ENCODE results near the gene CIP2A.
A peak's percentile ranks its signal among the peaks of the same experiment; 100 is the strongest.
"Not testable (repeated sequence)": the region's sequence is repeated elsewhere in the genome, so short reads cannot be mapped to it uniquely, and the experiment has no call there.

Gene CIP2A

GRCh38 chr3:108589081-108589997, at the start of gene CIP2A, which contains the start of gene DZIP3:
Gene CIP2A (minus strand): TSS chr3:108589438. CDS start chr3:108589375, 63 bp downstream.
Gene DZIP3 (plus strand): TSS chr3:108589722. CDS start chr3:108605407, 15,685 bp downstream.
- DNase-seq: peak; percentile 88

GRCh38 chr3:108629974-108630373, 40.7 kb upstream of the CIP2A start:
- no peak for DNase-seq

DNA sequence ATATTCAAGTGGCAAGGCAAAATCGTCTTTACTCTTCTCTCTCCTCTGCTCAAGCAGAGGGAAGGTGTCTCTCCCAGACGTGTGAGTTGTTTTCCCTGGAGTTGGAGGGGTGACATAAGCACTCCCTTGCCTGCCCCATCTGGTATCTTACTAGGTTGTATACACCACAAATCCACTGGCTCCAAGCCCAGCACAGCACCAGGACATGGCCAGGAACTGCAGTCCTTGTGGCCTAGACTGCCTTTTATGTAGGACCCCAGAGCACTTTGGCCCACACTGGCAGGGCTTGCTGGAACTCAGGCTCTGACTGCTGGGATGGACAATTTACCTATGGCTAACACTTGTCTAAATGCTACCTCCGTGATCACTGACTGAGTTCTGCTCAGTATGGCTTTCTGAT, 34.3 kb upstream of the CIP2A start:
- no peak for DNase-seq

DNA sequence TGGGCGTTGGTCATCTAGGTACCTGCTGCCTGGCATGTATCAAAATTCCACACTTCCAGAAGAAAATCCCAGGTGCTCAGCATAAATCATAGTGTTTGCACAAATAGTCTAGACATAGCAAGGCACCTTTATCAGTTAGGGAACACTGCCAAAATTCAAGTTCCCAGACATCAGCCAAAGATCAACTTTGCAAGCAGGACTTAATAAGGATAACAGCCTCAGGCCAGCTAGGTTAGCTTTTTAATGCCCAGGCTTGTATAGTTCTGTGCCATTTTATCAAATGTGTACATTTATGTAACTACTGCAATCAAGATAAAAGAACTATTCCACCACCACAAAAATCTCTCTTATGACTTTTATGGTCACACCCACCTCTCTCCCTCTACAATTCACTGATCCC, 31.0 kb upstream of the CIP2A start:
- no peak for DNase-seq

DNA sequence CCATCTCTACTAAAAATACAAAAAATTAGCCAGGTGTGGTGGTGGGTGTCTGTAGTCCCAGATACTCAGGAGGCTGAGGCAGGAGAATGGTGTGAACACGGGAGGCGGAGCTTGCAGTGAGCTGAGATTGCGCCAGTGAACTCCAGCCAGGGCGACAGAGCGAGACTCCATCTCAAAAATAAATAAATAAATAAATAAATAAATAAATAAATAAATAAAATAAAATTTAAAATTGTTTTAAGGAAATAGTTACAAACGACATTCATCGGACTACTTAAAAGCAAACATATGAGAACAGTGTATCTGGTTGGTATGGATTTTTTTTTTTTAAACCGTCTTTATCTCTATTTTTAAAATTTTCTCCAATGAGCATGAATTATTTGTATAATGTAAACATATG, 26.9 kb upstream of the CIP2A start:
- not testable (repeated sequence) for DNase-seq

- DNase-seq: no peak
Observed at GRCh38 chr3:108610651-108611050, 21.4 kb upstream of the CIP2A start.

GRCh38 chr3:108608750-108609149, 19.5 kb upstream of the CIP2A start:
- DNase-seq: no peak

- no peak for DNase-seq
Observed at GRCh38 chr3:108605491-108605890, 16.3 kb upstream of the CIP2A start.

GRCh38 chr3:108605028-108605427, 15.8 kb upstream of the CIP2A start:
- no peak for DNase-seq

DNA sequence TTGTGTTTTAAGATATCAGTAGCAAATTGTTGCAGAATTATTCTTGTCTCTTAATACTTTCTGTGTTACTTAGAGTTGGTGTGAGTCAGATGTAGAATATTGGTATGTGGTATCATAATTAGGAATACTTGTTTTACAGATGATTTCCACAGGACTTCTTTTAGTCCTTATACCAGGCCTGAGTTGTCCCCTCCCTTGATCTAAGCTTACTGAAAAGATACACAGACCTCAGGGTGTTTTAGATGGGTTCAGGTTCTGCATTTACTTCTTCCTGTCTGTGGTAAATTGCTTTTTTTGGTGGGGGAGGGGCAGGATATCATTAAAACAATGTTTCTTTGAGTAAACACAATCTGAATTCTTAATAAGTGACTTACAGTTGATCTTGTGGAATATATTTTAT, 14.5 kb upstream of the CIP2A start:
- DNase-seq: peak; percentile 28

GRCh38 chr3:108602935-108603294, 13.7 kb upstream of the CIP2A start:
- DNase-seq: no peak

GRCh38 chr3:108602249-108602934, 13.2 kb upstream of the CIP2A start:
- no peak for DNase-seq

DNA sequence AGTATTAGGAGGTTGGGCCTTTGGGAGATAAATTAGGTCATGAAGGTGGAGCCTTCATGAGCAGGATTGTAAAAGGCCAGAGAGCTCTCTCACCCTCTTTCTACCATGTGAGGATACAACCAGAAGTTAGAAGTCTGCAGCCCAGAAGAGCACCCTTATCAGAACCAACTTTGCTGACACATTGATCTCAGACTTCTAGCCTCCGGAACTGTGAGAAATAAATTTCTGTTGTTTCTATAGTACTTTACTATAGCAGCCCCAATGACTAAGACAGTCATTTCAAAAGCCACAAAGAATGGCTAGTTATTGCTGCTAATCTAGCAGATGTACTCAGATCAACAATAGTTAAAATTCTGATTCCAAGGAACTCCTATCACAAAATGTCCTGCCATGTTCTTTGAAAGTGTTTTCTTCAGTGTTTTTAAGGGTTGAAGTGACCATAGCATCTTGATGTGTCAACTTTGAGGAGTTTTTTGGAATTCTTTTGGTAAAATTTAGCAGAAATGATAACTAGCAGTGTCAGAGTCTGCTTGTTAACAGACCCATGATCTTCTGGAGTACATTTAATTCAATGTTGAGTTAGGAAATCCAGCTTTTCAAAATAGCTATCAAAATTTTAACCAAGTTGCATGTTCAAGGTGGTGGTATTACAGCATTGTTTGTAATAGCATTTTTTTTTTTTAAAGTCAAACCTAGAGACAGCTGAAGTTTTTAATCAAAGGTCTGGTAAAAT, 10.6 kb upstream of the CIP2A start:
- DNase-seq: no peak

DNA sequence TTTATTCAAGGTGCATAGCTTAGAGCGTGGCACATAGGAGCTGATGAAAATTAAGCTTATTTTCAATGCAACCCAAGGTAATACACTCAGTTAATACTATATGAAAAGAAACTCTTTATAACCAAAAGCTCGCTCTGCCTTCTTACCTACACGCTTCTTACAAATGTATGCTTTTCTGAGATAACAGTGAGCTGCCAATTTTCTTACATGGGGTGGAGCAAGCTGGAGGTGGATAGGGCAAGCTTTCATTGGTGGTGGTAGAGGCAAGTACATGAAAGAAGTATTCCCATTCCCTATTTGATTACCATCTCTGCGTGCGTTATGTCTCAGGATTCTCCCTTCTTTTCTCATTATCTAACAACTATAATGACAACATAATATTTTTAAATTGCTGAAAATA, 9.1 kb upstream of the CIP2A start:
- DNase-seq: no peak

DNA sequence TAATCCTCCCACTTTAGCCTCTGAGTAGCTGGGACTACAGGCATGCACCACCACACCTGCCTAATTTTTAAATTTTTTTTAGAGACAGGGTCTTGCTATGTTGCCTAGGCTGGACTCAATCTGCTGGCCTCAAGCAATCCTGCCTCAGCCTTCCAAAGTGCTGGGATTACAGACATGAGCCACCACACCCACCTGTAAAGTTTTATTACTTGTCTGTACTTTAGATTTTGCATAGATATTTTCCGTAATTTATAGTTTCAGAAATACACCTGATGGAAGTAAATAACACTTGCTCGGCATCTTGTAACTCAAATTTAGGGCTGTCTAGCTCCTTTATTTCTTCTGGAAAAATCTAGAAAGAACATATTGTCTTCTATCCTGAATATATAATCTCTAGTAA, 6.1 kb upstream of the CIP2A start:
- DNase-seq: no peak

DNA sequence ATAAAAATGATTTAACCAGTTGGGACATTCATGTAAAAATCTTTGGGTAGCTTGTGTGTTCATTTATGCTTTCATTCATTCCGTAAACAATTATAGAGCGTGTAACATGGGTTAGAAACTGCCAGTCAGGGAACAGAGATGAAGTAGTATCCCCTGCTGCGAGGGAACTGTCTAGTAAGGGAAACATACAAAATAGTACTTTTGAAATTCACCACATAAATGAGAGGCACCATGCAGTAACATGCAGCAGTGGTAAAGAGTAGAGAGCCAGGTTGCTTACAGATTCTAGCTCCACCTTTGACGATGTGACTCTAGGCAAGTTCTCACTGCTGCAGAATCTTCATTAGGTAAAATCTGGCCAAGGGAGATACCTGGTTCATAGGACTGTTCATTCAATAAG, 1.2 kb upstream of the CIP2A start:
- DNase-seq: no peak

- DNase-seq: no peak
Observed at GRCh38 chr3:108589998-108590323, 723 bp upstream of the CIP2A start.

DNA sequence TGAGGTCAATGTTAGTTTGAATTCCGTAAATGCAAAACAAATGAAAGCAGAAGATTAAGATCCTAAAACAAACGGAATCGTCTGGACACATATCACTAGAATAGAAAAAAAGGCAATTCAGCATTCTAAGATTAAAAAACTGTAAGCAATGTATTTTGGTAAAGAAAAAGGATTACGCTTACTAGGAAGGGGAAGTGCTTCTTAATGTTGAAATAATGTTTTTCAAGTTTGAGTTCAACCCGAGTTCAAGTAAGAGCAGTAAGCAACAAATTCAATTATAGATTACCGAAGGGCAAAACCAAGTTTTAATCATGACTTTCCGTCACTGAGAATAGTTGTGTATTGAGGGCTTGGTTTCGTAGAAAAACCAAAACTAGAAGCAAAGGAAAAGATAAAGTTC, 637 bp downstream of the CIP2A start:
- peak; percentile 20 for DNase-seq

- no peak for DNase-seq
Observed at GRCh38 chr3:108578064-108578463, 11.2 kb downstream of the CIP2A start.

GRCh38 chr3:108569336-108569735, 19.9 kb downstream of the CIP2A start:
- DNase-seq: no peak

DNA sequence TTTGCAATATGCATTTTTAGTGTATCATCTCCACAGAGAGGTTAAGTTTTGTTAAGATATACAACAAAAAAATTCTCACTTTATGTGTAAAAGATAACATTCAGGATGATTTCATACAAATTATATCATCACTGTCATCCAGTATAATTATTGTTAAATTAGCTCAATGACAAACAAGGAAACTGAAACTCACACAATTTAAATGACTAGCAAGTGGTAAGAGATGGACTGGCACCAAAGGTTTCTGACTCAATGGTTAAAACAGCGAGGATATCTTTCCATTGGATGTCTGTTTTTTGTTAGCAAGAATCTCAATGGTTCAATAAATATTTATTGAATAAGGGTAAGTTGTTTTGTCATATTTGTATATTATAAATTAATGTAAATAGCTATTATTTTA, 22.6 kb downstream of the CIP2A start:
- no peak for DNase-seq

- no peak for DNase-seq
Observed at GRCh38 chr3:108565506-108565905, 23.7 kb downstream of the CIP2A start.

- DNase-seq: no peak
Observed at GRCh38 chr3:108564564-108564963, 24.7 kb downstream of the CIP2A start.

DNA sequence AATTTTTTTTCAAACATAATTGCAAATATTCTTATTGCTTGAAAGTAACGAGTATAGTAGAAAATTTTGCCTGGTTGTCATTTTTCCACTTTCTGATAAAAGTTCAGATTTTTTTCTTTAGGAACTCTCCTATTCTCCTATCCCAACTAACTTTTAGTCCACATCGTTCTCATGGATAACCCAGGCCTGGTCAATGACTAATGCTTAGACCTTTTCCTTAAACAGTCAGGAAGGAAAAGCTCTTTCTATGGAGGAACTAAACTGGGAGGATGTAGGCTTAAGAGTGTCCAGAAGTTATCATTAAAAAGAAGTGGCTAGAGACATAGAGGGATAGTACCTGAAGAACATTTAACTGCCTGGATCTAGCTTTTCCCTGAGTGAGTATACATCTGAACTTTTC, 26.7 kb downstream of the CIP2A start:
- DNase-seq: no peak

Measured in HCEC 1CT (cell line).